NCI-H1930 (cell line): ENCODE measurements around the gene DNAH6.
A peak's percentile ranks its signal among the peaks of the same experiment; 100 is the strongest.
"Not testable (repeated sequence)": the region's sequence is repeated elsewhere in the genome, so short reads cannot be mapped to it uniquely, and the experiment has no call there.

ENCODE experiments used
- DNase-seq, 2 experiments: peaks; one replicate each; lab custom pipeline; 2025; lab: John Stamatoyannopoulos, UW

Gene DNAH6, protein sequence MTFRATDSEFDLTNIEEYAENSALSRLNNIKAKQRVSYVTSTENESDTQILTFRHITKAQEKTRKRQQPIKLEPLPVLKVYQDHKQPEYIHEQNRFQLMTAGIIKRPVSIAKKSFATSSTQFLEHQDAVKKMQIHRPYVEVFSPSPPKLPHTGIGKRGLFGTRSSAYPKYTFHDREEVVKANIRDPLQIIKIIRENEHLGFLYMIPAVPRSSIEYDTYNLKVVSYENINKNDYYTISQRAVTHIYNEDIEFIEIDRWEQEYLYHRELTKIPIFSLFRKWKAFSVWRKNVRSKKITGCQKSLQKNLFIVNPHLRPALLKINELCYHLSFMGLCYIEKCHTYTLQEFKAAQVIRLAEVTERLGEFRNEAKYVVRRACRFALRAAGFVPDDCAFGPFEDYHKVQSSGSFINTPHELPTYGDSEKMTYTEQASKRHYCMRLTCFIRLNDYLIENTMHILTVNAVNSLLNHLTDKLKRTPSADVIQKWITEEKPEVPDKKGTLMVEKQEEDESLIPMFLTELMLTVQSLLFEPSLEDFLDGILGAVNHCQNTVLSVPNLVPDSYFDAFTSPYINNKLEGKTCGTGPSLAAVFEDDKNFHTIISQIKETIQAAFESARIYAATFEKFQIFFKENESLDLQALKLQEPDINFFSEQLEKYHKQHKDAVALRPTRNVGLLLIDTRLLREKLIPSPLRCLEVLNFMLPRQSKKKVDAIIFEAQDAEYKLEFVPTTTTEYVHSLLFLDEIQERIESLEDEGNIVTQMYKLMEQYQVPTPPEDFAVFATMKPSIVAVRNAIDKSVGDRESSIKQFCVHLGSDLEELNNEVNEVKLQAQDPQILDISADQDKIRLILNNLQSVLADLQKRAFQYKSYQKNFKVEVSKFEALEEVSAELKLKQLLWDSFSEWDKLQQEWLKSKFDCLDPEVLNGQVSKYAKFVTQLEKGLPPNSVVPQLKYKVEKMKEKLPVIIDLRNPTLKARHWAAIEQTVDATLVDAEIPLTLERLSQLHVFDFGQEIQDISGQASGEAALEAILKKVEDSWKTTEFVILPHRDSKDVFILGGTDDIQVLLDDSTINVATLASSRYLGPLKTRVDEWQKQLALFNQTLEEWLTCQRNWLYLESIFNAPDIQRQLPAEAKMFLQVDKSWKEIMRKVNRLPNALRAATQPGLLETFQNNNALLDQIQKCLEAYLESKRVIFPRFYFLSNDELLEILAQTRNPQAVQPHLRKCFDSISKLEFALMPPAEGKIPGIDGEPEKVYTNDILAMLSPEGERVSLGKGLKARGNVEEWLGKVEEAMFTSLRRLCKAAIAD (N-terminal part only)

DNA sequence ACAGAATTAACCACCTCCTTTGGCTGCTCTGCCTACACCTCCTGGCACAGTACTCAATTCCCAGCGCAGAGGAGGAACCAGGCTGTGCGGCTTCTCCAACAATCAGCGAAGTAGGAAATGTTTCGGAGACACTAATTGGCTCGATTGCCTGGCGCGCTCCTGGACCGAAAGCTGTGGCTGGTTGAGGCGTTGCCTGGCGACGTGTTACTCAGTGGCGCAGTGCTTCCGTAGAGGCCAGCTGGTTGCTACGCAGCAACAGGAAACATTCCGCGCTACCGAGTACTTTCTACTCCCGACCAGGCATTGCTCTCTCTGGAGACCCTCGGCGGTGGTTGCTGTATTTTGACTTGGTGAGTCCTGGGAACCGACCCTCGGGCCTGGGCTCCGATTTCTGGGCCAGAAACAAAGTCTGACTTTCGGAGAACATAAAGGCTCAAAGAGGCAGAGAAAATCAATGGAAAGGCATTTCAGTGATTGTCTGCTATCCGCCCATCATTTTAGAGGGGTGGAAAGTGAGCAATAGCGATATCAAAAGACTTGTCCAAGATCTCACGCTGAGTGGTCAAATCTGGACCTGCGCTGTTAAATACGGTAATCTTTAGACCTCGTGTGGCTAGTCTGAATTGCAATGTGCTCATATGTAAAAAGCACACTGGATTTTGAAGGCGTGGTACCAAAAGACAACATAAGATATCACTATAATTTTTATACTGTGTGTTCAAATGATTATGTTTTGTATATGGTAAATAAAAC lies at the start of gene DNAH6:
DNAH6 (plus strand) TSS at position 265 of the 753 bp plus-strand sequence. CDS start 1,329 bp downstream, outside the sequence.
- peak; percentile 89 to 92 for DNase-seq

DNA sequence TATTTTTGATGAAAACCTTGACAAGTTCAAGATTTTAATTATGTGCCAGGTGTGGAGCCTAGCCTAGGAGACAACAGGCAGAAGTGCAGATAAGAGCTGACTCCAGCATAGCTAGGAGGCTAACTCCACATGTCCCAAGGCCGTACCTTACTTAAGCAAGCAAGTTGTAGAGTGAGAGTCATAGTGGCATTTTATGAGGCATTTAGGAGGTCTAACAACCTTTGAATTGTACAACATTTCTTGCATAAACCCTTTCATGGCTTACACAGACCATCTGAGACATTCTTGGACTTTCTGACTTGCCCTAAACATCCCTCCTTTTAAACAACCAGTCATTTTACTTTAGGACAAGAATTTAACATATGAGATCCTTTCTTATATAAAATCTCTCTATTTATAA lies 48.9 kb upstream of the DNAH6 start:
- DNase-seq, result no peak

DNA sequence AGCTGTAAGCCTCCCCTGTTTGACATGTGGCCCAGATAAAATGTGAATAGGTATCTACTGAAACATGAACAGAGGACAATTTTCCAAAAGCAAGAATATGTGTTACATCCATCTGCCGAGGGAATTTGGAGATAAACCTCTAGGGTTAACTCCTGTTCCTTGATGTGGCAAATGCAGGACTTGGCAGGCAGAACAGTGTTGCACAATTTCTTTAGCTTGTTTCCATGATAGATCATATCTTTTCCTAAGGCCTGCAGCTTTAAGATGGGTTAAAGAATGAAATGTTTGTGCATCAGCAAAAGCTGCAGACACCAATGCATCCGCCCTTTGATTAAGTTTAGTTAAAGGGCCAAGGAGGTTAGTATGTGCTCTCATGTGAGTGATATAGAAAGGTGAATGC lies 43.9 kb upstream of the DNAH6 start:
- DNase-seq, result not testable (repeated sequence)

DNA sequence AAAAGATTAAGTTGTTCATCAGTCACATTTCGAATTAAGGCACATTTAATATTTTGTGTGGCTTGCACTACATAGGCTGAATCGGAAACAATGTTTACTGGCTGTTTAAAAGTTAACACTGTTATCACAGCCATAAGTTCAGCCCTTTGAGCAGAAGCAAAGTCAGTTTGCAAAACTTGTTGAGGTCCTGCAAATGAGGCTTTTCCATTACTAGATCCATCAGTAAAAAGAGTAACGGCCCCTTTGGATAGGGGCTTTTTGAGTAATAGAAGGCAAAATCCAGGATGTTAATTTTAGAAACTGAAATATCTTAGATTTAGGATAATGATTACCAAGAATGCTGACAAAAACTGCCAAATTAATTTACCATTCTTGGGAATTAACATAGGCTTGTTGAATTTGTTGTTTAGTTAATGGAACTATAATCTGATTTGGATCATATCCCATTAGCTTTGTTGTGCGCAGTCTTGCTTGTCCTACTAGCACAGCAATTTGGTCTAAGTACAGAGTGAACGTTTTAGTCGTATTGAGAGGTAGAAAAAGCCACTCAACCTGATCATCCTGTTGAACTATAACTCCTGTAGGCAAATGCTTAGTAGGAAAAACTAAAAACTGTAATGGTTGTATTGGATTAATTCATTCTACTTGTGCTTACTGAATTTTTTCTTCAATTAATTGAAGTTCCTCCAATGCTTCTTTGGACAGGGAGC lies 43.3 kb upstream of the DNAH6 start:
- no peak for DNase-seq

DNA sequence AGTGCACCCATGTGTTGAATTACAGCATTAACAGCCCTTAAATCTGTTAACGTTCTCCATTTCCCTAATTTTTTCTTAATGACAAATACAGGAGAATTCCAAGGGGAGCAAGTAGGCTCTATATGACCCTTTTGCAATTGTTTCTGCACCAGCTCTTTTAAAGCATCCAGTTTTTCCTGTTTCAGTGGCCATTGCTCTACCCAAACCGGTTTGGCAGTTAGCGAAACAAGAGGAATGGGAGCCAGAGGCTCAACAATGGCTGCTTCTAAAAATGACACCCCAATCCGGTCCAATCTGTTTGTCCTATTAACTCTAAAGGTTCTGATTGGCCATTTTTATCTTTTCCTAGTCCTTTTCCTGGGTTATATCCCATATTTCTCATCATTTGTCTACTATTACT lies 42.1 kb upstream of the DNAH6 start:
- no peak for DNase-seq

DNA sequence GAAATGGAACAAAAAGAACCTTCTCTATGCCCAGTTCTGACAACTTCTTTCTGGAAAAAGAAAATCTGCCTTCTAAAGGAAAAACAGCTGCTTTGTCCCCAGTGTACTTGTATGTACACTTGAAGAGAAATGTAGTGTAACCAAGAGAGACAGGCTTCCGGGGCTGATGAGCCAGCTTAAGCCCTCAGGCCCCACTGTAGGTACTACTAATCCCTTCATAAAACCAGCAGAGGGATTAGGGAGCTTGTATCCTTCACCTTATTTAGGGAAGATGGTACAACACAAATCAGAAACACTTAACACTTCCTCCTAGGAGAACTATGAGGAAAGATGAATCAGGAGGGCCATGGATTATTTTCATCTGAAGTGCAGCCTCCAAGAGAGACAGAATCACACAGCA lies 38.4 kb upstream of the DNAH6 start:
- DNase-seq, result no peak

DNA sequence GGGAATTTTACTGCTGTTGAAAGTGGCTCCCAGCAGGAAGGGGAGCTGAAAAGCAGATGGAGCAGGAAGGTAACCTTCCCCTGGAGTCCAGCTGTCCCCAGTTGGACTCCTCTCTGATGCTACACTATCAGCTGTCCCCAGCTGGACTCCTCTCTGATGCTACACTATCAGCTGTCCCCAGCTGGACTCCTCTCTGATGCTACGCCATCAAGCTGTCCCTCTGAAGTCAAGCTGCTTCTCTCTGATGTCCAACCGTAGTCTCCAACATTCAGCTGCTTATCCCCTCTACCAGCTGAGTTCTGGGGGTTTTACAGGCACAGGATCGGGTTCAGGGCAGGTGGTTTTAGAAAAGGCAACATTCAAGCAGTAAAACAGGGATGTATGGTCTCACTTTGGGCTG lies 37.4 kb upstream of the DNAH6 start:
- no peak for DNase-seq

DNA sequence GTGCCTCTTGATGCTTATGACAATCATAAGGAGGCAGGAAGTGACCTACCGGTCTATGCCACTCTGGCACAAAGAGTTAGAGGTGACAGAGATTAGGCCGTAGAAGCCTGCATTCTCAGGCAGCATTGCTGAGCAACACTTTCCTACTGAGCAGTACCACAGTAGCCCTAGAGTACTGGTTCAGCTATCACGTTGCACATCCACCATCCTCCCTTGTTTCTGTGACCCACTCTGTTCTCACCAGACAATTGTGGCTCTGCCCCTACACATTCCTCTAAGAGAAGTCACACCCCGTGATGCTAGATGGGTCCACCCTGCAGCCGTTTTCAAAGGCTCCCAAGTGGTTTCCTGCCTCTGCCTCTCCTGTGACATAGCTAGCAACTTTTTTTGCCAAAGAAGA lies 34.6 kb upstream of the DNAH6 start:
- DNase-seq, result no peak

DNA sequence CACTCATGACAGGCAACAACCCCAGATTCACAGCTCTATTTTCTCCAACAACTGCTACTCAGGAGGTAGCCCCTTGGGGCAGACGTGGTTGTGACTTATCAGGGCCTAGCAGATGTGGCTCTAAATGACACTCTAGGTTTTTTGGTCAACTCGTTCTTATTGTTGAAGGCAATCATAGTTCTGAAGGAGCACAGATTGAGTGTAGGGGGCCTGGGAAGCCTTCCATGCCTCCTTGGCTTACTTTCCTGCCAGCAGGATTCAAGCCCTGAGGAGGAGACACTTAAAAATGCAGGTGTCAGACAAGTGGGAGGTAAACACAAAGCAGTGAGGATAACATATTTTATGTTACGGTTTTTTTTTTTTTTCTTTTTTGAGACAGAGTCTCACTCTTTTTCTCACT lies 33.7 kb upstream of the DNAH6 start:
- DNase-seq, result no peak

DNA sequence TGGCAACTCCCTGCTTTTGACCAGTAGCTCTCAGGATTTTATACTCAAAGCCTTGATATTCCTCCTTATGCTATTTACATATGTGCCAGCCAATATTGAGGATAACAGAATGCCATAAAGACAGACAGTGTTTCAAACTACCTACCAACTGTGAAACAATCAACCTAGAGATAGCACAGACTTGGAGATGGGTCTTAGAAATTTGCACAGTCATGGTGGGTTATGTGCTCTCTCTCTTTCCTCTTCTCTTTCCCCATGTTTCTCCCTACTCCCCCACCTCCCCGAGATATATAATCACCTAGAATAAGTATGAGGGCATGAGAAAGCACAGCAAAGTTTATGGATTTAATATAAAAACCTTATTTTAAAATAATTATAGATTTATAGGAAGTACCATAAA lies 33.0 kb upstream of the DNAH6 start:
- DNase-seq, result no peak

DNA sequence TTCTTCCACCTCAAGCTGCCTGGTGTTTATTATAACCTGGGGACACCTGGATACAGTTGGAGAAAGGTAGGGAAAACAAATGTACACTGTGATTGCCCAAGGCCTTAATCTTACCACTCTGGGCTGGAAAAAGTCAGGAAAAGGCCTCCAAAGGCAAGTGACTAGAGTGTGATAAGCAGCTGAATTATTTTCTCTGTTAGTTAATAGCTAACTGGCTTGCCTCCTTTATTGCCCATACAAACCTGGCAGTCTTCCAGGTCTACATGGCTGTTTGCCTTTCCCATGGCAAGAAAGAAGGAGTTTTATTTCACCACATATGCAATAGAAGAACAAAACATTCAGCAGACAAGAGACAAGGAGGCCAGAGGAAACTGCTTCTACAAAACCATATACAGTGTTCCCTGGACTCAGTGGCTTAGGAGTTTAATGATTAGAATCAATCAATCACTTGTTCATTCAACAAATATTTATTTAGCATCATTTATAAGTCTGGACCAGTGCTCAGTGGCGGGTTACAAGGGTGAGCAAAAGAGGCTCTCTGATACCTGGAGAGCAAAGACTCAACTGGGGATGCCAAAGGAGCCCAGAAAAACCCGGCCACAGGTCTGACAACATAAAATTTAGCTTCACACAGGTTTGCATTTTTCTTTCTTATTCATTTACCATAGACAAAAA lies 29.7 kb upstream of the DNAH6 start:
- no peak for DNase-seq

DNA sequence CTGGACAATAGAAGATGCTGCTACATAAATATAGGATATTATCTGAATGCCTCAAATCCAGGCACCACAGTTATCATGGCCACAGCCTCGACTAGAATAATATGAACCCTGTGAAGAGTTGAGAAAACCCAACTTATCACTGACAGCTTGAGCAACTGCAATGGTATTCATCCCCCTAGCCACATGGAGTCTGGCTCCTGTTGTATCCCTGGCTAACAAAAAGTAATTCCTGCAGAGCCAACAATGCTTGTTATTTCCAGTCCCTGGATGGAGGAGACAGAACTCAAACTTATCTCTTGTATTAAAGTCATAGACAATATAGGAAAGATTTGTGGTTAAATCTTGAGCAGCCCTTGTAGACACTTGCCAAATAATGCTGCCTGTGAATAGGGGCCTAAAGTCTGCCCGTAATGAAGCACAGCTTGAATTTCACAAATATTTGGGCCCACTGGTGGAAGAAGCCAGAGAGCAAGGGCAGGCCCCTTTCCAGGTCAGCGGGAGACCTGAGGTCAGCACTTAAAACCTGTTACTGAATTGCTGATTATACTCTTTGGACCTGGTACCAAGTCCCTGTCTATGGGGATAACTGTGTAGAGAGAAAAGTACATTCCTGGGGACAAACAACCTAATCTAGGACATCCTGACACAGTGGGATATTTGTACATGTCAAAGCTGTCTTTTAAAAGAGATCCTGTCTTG lies 28.9 kb upstream of the DNAH6 start:
- DNase-seq, result no peak

DNA sequence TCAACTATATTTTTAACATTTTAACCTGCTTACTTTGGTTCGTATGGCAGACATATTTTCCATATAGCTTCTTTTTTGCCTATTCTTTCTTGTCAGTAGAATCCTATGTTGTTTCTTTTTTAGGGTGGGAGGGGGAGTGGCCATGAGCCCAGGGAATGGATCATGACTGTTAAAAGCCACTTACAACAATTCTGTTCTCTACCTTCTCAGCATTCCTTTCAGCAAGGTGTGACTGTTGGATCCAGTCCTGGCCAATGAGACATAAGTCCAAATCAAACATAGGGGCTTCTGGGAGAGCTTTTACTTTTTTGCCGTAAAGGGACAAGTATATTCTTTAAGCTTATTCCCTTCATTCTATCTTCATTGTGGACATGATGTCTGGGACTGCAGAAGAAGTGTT lies 25.0 kb upstream of the DNAH6 start:
- DNase-seq, result no peak

DNA sequence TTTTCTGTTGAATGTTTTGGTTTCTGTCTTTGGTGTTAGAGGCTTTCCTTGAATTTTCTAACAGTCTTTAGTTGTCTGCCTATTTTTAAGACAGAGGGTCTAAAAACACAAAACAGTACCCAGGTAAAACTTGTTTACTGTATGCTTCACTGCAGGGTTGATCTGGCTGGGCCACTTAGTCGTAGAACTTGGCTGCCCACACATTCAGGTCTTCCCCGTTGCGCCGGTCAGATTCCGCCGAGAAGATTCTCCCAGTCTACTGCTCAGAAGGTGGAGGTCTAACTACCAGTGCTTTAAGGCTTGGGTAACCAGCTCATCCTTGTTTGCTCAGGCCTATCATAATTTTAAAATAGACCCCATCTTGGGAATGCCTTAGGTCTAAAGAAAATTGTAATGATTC lies 24.6 kb upstream of the DNAH6 start:
- no peak for DNase-seq

DNA sequence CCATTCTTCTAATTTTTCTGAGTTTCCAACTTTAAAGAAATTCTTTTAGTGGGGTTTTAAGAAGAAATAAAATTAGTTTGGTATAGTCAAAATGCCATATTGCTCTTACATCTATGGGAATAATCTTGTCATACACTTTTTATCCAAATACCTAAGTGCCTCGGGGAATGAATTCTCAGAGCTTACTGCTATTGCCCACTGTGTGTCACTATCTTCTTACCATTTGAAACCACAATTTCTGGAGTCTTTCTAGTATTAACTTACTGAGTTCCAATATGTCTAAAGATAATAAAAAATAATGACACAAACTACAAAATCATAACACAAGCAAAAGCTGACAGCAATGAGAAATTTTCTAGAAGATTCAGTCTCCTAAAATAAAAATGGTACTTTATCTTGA lies 23.7 kb upstream of the DNAH6 start:
- no peak for DNase-seq

DNA sequence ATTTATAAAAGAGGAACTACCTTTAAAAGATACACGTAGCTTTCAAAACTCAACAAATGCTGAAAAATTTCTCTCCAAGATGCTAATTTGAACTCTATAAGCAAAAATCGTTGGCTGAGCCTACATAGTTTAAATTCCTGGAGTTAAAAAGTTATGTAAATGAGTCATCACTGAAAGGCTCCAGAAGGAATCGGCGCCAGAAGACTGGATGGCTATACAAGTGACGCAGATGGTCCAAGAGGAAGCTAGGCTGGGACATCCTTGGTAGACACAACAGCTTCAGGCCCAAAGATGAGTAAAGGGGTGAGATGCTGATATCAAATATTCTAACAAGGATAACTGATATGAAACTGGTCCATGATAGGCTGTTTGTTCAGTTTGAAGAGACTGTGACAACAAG lies 22.8 kb upstream of the DNAH6 start:
- no peak for DNase-seq

DNA sequence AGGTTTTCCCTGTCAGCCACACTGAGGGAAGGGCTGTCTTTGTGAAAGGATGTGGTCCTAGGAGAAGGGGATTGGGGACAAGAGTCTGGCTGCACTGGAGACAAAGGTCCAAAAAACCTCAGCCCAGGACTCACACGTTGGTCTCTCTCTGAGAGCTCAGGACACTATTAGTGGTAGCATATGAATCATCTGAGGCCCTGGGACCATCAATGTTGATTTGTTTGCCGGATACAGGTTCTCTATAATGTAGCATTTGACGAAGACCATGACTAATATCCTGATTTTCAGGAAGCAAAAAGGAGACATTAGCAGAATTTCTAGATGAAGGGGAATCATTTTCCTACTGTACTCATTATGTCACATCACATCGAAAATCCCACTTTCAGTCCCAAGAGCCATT lies 22.2 kb upstream of the DNAH6 start:
- DNase-seq, result no peak

DNA sequence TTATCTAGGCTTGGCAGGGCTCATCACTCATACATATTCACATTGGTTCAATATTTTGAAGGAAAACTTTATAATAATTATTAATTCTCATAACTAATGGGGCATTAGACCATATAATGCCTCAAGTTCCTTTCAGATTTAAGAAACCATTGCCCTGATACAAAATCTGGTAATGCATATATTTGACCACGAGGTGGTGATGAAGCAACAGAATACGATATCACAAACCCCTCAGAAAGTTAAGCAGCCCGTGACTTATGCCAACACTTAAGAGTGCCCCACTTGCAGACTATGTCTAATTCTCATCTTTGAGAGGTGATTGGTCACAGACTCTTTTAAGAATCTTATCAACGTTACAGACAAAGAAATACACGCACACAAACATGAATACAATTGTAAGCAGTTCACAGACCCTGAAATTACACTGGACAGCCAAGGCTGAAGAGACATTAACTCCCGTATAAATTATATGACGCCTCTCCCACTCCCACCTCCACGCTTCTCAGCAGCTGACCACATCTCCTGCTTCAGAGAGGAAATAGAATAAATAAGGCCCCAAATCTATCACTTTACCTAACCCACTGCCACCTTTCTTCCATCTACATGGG lies 20.7 kb upstream of the DNAH6 start:
- DNase-seq, result peak in 1 of 2 experiments; percentile 42

DNA sequence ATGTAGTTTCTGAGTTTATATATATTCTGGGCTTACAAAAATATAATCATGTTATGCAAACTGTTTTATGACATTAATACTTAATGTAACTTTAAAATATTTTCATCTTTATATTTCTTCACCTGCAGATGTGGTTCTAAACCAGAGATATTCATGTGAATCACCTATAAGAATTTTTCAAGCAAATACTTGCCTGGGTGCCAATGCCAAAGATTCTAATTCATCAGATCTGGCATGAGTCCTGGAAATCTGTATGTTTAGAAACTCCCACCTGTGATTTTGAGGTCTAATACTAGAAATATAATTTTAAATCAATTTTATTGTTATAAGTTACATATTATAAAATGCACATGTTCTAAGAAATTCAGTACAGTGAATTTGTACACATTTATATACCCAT lies 19.9 kb upstream of the DNAH6 start:
- DNase-seq, result no peak
